HEK293 (cell line): ENCODE measurements around the gene DDRGK1.

Experiments
- ZNF221 ChIP-seq: fragments of 450-650 bp; formaldehyde crosslinking; IDR thresholded peaks from 2 replicates; pipeline ENCODE4 v1.5.1; 2017; ENCODE audit warnings: missing biosample characterization, missing genetic modification characterization, borderline replicate concordance
- ZNF223 ChIP-seq: fragments of 450-650 bp; formaldehyde crosslinking; IDR thresholded peaks from 2 replicates; pipeline ENCODE4 v1.5.1; 2016; ENCODE audit warnings: missing biosample characterization, missing genetic modification characterization
- ZNF274 ChIP-seq, 2 experiments: fragments of 200-500 bp in 1 of 2; fragments of 450-650 bp in 1 of 2; sonication (Bioruptor generic) in 1 of 2; formaldehyde crosslinking in 1 of 2; IDR thresholded peaks; 2 replicates each; pipeline versions ENCODE4 v1.5.1 to v1.6.1; 2014 to 2016; ENCODE audit warnings: borderline replicate concordance in 1 of 2, inconsistent platforms in 1 of 2, low read length in 1 of 2, missing biosample characterization in 1 of 2, missing genetic modification characterization in 1 of 2
- ZNF292 ChIP-seq: fragments of 450-650 bp; formaldehyde crosslinking; IDR thresholded peaks from 2 replicates; pipeline ENCODE4 v1.5.1; 2016; ENCODE audit warnings: low read depth, missing biosample characterization, missing genetic modification characterization, borderline replicate concordance
- ZNF350 ChIP-seq: fragments of 450-650 bp; formaldehyde crosslinking; IDR thresholded peaks from 2 replicates; pipeline ENCODE4 v1.5.0; 2017; ENCODE audit warnings: missing biosample characterization, mild to moderate bottlenecking, missing genetic modification characterization
- ZNF670 ChIP-seq: fragments of 450-650 bp; formaldehyde crosslinking; IDR thresholded peaks from 2 replicates; pipeline ENCODE4 v1.5.1; 2016; ENCODE audit warnings: missing biosample characterization, missing genetic modification characterization, low read depth
- TF ChIP-seq, protein P1 (sequence below): fragments of 450-650 bp; formaldehyde crosslinking; IDR thresholded peaks from 2 replicates; pipeline ENCODE4 v1.5.1; 2016; ENCODE audit warnings: missing biosample characterization, missing genetic modification characterization
- TF ChIP-seq, protein P2 (sequence below): fragments of 450-650 bp; formaldehyde crosslinking; IDR thresholded peaks from 2 replicates; pipeline ENCODE4 v1.5.1; 2016; ENCODE audit warnings: missing biosample characterization, missing genetic modification characterization
- TF ChIP-seq, protein P3 (sequence below): fragments of 450-650 bp; formaldehyde crosslinking; IDR thresholded peaks from 2 replicates; pipeline ENCODE4 v1.5.1; 2016; ENCODE audit warnings: missing biosample characterization, missing genetic modification characterization
- TF ChIP-seq, protein P4 (sequence below): fragments of 450-650 bp; formaldehyde crosslinking; IDR thresholded peaks from 2 replicates; pipeline ENCODE4 v1.5.1; 2016; ENCODE audit warnings: missing biosample characterization, missing genetic modification characterization
- TF ChIP-seq, protein P5 (sequence below): fragments of 450-650 bp; formaldehyde crosslinking; IDR thresholded peaks from 2 replicates; pipeline ENCODE4 v1.5.1; 2017; ENCODE audit warnings: missing biosample characterization, missing genetic modification characterization
- TF ChIP-seq, protein P6 (sequence below): fragments of 450-650 bp; formaldehyde crosslinking; IDR thresholded peaks from 2 replicates; pipeline ENCODE4 v1.5.1; 2017; ENCODE audit warnings: missing biosample characterization, missing genetic modification characterization

DNA sequence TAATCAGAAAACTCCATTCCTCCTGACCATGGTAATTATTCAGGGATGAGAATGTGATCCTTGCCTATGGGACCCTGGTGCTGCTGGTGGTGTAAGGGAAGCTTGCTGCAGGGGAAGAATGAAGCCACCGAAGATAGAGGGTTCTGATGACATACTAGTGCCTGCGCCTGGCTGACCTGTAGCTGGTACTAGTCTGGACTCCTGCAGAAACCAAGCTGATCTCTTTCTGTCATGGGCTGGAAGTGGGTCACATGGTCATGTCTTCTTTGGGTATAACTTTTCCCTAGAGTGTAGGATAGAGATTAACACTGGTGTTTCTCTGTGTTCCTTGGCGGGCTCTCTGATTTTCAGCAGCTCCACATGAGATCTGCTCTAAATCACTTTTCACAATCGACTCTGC lies 43.2 kb upstream of the DDRGK1 start:
- TF ChIP-seq ZNF350 (tag by site-specific recombination) (no peak), ZNF223 (tag by site-specific recombination) (no peak), ZNF221 (tag by site-specific recombination) (no peak), ZNF670 (tag by site-specific recombination) (no peak), ZNF274 (IDR thresholded peaks at IDR 0.05; ENCODE audit: low read length) (no peak), ZNF274 (tag by site-specific recombination; IDR thresholded peaks at IDR 0.05; ENCODE audit: borderline replicate concordance) (no peak), ZNF292 (tag by site-specific recombination) (no peak)
- TF ChIP-seq, protein P1, sequence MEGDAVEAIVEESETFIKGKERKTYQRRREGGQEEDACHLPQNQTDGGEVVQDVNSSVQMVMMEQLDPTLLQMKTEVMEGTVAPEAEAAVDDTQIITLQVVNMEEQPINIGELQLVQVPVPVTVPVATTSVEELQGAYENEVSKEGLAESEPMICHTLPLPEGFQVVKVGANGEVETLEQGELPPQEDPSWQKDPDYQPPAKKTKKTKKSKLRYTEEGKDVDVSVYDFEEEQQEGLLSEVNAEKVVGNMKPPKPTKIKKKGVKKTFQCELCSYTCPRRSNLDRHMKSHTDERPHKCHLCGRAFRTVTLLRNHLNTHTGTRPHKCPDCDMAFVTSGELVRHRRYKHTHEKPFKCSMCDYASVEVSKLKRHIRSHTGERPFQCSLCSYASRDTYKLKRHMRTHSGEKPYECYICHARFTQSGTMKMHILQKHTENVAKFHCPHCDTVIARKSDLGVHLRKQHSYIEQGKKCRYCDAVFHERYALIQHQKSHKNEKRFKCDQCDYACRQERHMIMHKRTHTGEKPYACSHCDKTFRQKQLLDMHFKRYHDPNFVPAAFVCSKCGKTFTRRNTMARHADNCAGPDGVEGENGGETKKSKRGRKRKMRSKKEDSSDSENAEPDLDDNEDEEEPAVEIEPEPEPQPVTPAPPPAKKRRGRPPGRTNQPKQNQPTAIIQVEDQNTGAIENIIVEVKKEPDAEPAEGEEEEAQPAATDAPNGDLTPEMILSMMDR (tag by site-specific recombination) = no peak
- TF ChIP-seq, protein P2, sequence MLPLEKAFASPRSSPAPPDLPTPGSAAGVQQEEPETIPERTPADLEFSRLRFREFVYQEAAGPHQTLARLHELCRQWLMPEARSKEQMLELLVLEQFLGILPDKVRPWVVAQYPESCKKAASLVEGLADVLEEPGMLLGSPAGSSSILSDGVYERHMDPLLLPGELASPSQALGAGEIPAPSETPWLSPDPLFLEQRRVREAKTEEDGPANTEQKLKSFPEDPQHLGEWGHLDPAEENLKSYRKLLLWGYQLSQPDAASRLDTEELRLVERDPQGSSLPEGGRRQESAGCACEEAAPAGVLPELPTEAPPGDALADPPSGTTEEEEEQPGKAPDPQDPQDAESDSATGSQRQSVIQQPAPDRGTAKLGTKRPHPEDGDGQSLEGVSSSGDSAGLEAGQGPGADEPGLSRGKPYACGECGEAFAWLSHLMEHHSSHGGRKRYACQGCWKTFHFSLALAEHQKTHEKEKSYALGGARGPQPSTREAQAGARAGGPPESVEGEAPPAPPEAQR (tag by site-specific recombination) = no peak
- TF ChIP-seq, protein P3, sequence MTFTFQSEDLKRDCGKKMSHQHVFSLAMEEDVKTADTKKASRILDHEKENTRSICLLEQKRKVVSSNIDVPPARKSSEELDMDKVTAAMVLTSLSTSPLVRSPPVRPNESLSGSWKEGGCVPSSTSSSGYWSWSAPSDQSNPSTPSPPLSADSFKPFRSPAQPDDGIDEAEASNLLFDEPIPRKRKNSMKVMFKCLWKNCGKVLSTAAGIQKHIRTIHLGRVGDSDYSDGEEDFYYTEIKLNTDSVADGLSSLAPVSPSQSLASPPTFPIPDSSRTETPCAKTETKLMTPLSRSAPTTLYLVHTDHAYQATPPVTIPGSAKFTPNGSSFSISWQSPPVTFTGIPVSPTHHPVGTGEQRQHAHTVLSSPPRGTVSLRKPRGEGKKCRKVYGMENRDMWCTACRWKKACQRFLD = no peak
- TF ChIP-seq, protein P4, sequence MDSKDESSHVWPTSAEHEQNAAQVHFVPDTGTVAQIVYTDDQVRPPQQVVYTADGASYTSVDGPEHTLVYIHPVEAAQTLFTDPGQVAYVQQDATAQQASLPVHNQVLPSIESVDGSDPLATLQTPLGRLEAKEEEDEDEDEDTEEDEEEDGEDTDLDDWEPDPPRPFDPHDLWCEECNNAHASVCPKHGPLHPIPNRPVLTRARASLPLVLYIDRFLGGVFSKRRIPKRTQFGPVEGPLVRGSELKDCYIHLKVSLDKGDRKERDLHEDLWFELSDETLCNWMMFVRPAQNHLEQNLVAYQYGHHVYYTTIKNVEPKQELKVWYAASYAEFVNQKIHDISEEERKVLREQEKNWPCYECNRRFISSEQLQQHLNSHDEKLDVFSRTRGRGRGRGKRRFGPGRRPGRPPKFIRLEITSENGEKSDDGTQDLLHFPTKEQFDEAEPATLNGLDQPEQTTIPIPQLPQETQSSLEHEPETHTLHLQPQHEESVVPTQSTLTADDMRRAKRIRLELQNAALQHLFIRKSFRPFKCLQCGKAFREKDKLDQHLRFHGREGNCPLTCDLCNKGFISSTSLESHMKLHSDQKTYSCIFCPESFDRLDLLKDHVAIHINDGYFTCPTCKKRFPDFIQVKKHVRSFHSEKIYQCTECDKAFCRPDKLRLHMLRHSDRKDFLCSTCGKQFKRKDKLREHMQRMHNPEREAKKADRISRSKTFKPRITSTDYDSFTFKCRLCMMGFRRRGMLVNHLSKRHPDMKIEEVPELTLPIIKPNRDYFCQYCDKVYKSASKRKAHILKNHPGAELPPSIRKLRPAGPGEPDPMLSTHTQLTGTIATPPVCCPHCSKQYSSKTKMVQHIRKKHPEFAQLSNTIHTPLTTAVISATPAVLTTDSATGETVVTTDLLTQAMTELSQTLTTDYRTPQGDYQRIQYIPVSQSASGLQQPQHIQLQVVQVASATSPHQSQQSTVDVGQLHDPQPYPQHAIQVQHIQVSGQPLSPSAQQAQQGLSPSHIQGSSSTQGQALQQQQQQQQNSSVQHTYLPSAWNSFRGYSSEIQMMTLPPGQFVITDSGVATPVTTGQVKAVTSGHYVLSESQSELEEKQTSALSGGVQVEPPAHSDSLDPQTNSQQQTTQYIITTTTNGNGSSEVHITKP (tag by site-specific recombination) = no peak
- TF ChIP-seq, protein P5, sequence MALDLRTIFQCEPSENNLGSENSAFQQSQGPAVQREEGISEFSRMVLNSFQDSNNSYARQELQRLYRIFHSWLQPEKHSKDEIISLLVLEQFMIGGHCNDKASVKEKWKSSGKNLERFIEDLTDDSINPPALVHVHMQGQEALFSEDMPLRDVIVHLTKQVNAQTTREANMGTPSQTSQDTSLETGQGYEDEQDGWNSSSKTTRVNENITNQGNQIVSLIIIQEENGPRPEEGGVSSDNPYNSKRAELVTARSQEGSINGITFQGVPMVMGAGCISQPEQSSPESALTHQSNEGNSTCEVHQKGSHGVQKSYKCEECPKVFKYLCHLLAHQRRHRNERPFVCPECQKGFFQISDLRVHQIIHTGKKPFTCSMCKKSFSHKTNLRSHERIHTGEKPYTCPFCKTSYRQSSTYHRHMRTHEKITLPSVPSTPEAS (tag by site-specific recombination) = no peak
- TF ChIP-seq, protein P6, sequence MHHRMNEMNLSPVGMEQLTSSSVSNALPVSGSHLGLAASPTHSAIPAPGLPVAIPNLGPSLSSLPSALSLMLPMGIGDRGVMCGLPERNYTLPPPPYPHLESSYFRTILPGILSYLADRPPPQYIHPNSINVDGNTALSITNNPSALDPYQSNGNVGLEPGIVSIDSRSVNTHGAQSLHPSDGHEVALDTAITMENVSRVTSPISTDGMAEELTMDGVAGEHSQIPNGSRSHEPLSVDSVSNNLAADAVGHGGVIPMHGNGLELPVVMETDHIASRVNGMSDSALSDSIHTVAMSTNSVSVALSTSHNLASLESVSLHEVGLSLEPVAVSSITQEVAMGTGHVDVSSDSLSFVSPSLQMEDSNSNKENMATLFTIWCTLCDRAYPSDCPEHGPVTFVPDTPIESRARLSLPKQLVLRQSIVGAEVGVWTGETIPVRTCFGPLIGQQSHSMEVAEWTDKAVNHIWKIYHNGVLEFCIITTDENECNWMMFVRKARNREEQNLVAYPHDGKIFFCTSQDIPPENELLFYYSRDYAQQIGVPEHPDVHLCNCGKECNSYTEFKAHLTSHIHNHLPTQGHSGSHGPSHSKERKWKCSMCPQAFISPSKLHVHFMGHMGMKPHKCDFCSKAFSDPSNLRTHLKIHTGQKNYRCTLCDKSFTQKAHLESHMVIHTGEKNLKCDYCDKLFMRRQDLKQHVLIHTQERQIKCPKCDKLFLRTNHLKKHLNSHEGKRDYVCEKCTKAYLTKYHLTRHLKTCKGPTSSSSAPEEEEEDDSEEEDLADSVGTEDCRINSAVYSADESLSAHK (tag by site-specific recombination) = no peak
